ENCODE results near the gene CCDC71L.
"Not testable (repeated sequence)": the region's sequence is repeated elsewhere in the genome, so short reads cannot be mapped to it uniquely, and the experiment has no call there.

The CCDC71L gene

DNA sequence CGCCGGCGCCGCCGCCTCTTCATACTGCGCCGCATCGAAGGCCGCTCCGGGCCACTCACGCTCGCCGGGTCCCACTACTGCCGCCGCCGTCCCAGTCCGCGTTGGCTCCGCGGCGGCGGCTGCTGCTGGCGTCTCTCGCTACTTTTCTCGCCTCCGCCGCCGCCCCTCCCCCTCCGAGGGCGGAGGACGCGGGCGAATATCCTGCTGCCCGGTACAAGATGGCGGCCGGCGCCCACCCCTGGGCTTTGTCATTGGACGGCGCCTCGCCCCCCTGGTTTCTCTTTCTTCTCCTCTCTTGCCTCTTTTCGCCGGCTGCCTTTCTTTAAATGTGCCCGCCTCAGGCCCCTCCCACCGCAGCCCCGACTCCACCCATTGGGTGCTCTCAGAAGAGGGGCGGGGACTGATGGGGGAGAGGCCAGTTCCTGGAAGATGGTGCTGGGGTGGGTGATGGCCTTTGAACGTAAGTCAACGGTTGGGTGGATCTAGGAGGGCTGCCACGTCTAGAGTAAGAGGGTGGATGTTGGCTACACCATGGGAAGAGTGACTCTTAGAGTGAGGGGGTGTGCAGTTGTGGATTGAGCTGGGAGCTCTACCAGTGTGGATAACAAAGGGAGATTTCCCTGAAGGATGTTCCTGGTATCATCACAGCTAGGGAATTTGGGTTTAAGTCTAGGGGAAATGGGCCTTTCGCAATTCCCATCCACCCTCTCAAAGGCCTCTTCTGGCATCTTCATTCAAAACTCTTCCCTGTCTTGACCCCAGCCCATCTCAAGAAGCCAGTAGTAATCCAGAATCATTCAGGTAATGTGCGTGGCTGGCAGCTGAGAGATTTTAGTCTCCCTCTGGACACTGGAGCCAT is at the start of gene CCDC71L:
CCDC71L (minus strand) TSS at position 297 of the 859 bp plus-strand sequence; CDS start at position 35, 262 bp downstream.
- peak; percentile 94 for DNase-seq

DNA sequence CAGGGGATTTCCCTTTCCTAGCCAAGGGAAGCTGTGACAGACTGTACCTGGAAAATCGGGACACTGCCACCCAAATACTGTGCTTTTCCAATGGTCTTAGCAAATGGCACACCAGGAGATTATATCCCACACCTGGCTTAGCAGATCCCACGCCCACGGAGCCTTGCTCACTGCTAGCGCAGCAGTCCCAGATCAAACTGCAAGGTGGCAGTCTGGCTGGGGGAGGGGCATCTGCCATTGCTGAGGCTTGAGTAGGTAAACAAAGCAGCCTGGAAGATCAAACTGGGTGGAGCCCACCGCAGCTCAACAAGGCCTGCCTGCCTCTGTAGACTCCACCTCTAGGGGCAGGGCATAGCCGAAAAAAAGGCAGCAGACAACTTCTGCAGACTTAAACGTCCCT is 48.6 kb upstream of the CCDC71L start:
- DNase-seq: not testable (repeated sequence)

DNA sequence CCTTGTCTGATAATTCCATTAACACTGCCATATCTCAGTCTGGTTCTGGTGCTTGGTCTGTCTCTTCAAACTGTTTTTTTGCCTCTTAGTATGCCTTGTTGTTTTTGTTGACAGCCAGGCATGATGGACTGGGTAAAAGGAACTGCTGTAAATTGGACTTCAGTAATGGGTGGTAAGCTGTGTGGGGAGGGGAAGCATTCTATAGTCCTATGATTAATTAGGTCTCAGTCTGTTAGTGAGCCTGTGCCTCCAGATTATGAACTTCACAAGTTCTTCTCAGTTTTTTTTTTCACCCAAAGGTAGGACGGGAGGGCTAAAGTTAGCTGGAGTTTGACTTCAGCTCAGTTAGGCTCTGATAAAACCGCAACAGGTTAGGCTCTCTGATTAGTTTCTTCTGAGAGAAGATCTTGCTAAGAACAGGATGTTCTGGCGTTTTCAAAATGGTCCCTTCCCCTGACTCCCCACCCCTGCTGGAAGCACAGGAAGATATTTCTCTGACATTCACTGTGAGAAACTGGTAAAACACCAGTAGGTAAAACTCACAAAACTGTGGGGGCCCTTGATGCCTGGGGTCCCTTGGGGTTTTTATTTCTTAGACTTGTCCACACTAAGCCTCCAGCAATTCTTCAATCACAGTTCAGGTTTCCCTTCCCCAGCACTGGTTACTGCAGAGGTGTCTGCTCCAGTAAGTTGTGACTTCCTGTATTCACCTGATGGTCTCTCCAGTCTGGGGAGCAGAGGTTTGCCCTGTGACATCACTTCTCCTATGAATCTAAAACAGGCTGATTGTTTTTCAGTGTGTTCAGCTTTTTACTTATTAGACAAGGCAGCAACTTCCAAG is 43.3 kb upstream of the CCDC71L start:
- no peak for DNase-seq

DNA sequence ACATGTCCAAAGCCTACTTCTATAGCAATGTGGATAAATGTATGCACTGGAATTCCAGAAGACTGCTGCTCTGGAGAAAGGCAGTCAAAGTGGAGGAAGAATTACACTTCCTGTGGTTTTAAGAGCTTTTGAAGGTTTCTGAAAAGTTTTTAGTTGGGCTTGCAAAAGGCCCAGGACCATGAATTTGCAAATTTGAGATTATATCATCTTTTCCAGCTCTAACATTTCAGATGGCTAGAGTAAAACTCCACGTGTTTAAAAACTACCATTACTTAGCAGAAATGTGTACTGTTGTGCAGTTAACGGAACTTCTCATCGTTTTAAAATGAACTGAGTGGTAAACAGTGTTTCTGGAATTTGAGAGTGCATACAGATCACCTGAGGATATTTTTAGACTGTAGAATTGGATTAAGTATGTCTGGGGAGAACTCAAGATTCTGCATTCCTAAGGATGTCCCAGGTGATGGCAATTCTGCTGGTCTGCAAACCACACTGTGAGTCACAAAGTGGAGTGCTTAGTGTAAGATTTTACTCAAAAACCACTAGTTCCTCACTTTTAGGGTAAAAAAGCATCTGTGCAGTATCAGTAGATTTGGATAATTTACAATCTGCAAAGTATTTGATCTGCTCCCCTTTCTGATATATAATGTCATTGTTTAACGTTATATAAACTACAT is 32.9 kb upstream of the CCDC71L start:
- DNase-seq: no peak

DNA sequence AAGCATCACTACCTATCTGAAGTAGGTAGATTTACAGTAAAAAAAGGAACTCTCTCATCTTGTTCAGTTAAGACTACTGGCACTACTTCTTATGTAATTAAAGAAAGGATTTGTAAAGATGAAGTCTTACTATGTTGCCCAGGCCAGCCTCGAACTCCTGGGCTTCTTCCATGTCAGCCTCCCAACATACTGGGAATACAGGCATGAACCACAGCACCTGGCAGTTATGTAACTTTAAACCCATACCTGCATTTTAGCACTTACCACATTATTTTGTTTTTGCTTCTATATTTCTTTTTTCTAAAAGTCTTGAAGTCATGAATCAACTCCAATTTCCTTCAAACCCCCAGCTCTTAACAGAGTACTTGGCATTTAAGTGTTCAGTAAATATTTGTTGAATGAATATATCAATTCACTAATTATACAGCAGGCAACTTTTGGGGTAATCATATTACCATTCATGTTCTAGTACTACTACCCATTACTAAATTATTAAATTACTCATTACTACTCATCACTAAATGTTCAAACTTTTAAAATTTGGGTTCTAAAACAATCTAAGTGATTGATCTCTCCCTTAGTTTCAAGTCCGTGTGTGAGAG is 31.6 kb upstream of the CCDC71L start:
- DNase-seq: no peak

DNA sequence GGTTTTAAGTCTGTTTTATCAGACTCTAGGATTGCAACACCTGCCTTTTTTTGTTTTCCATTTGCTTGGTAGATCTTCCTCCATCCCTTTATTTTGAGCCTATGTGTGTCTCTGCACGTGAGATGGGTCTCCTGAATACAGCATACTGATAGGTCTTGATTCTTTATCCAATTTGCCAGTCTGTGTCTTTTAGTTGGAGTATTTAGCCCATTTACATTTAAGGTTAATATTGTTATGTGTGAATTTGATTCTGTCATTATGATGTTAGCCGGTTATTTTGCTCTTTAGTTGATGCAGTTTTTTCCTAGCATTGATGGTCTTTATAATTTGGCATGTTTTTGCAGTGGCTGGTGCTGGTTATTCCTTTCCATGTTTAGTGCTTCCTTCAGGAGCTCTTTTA is 27.2 kb upstream of the CCDC71L start:
- DNase-seq: not testable (repeated sequence)

DNA sequence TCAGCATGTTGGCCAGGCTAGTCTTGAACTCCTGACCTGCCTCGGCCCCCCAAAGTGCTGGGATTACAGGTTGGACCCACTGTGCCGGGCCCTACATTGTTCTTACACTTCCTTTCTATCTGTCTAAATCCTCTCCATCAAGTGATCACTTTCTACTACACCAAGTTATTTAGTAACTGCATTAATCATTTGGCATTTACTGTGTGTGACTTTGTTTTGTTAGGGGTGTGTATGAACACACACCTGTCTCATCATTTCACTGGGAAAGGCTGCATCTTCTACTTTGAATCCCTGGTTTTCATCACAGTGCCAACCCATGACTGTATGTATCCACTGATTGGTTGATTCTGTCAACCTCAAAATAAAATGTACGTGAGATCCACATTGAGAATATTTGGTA is 23.0 kb upstream of the CCDC71L start:
- no peak for DNase-seq

DNA sequence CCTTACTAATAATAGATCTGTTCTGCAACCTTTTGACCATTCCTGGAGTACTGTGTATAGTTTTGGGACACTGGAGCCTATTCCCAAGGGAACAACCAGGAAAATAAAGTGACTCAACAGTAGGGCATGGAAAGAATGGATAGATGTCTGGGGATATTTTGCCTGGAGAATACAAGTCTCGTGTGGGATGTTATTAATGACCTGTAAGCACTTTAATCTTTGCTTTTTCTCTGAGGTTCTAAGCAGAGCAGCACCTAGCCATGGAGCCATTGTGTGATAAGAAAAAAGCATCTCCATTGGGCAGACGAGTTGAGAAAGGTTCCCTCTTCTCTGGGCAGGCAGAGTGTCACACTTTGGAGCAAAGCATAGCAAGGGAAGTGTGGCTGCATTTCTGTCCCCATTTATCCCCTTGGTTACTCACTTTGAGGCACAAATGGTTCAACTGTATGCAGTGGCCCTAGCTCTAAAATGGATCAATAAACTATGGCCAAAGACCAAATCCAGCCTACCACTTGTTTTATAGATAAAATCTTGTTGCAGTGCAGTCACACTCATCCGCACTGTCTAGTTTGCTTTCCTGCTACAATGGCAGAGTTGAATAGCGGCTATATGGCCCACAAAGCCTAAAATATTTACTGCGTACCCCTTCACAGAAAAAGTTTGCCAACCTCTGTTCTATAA is 21.0 kb upstream of the CCDC71L start:
- DNase-seq: no peak

DNA sequence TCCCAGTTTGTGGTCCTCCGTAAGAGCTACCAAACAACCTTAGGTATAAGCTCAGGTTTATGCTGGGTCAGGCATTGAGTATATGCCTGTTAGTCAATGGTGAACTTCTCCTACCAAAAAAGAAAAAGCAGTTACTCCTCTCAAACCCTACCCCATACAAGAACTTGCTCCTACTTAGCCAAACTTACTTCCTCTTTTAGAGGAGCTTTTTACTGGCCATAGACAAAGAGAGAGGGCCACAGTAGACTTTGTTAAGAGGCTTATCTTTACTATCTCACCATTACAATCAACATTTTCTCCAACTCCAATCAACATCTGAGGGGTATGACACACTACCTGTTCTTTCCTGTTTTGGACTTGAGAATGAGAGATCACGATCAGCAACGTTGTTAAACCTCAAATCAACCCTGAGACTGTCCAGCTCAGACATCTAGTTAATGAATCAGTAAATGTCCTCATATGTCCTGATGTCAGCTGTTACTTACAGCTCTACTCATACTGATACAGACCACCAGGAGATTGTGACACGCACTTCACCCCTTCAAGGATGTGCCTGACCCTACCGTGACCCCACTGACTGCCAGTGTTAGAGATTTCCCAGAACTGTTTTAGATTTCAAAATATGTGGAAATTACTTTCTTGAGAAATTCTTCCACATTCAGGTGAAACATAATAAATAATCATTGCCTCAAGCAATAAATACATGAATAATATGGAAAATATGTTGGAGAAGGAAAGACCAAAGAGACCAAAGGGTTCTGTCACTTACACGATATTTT is 18.4 kb upstream of the CCDC71L start:
- DNase-seq: no peak

DNA sequence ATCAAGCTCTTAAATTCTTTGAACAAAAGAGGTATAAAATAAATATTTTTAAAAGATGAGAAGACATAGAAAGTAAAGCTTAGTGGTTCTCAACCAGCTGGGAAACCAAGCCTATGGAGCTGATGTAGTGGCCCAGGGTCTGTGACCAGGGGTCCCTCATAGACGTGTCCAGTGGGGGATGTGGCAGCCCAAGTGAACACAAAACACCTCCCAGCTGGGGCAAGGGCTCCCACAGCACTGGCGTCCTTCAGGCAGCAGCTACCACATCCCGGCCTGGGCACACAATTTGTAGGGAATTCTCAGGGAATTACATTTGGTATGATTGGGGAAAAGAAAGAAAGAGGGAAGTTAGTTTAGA is 17.8 kb upstream of the CCDC71L start:
- DNase-seq: no peak

DNA sequence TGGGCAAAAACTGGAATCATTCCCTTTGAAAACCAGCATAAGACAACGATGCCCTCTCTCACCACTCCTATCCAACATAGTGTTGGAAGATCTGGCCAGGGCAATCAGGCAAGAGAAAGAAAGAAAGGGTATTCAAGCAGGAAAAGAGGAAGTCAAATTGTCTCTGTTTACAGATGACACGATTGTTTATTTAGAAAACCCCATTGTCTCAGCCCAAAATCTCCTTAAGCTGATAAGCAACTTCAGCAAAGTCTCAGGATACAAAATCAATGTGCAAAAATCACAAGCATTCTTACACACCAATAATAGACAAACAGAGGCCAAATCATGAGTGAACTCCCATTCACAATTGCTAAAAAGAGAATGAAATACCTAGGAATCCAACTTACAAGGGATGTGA is 15.5 kb upstream of the CCDC71L start:
- DNase-seq: not testable (repeated sequence)

DNA sequence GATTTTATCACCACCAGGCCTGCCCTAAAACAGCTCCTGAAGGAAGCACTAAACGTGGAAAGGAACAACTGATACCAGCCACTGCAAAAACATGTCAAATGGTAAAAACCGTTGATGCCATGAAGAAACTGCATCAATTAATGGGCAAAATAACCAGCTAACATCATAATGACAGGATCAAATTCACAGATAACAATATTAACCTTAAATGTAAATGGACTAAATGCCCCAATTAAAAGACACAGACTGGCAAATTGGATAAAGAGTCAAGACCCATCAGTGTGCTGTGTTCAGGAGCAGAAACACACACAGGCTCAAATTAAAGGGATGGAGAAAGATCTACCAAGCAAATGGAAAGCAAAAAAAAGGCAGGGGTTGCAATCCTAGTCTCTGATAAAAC is 12.7 kb upstream of the CCDC71L start:
- DNase-seq: not testable (repeated sequence)

DNA sequence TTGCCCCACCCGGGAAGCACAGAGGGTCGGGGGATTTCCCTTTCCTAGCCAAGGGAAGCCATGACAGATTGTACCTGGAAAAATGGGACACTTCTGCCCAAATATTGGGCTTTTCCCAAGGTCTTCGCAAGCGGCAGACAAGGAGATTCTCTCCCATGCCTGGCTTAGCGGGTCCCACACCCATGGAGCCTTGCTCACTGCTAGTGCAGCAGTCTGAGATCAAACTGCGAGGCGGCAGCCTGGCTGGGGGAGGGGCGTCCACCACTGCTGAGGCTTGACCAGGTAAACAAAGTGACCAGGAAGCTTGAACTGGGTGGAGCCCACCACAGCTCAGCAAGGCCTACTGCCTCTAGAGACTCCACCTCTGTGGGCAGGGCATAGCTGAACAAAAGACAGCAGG is 11.0 kb upstream of the CCDC71L start:
- DNase-seq: not testable (repeated sequence)

DNA sequence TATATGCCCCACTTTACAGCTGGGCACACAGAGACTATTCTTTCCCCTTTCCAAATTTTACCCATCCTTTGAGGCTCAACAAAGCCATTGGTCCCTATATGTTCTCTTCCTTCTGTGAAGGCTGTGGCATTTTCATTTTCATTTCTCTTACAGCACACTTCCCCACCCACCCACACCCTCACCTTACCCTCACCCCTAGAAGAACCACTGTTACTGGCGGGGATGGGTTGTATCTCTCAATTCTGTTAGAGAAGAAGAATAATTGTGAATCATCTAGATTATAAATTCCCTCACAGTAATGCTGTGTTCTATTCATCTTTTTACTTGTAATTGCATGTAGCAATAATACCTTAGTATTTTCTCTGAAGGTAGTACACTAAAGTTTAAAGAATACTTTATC is 10.2 kb upstream of the CCDC71L start:
- DNase-seq: no peak

DNA sequence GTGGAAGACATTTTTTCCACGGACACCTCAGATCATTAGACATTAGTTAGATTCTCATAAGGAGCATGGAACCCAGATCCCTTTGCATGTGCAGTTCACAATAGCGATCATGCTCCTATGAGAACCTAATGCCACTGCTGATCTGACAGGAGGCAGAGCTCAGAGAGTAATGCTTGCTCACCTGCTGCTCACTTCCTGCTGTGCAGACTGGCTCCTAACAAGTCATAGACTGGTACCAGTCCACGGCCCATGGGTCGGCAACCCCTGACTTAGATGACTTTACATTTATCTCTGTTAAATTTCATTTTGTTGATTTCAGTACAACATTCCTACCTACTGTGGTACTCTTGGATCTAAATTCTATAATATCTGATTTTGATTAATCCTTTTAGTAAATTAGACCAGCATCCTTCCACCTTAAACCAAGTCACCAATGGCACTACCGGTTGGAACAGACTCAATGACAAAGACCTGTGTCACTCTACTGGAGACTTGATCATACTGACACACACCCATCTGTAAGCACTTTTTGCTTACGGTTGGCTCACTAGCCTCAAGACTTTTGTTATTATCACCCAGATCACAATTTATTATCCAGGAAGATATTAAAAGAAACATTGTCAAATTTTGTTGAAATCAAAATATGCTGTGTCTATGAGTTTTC is 8.0 kb upstream of the CCDC71L start:
- no peak for DNase-seq

DNA sequence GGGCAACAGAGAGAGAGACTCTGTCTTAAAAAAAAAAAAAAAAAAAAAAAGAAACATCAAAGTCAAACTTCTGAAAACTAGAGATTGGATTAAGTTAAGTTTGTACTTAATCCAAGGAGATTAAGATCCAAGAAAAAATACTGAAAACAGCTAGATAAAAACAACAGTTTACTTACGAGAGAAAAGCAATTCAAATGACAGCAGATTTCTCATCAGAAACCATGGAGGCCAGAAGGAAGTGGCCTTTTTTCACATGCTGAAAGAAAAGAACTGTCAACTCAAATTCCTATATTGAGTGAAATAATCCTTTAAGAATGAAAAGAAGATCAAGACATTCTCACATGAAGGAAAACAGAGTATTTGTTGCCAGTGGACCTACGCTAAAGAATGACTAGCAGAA is 5.4 kb upstream of the CCDC71L start:
- no peak for DNase-seq

DNA sequence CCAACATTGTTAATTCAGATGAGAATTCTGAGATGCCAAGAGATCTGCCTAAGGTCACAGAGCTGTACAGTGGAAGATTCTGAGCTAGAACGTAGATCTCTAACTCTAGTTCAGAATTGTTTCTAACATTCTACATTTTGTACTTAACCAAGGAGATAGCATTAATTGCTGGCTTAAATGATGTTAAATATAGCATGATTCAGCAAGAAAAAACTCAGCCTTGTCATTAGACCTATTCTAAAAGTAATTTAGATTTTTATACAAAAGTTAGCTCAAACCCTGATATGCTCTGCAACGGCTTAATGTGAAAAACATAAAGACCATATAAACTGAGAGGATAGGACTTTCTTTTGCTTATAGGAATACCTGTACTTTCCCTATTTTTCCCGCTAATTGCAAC is 3.4 kb upstream of the CCDC71L start:
- no peak for DNase-seq

DNA sequence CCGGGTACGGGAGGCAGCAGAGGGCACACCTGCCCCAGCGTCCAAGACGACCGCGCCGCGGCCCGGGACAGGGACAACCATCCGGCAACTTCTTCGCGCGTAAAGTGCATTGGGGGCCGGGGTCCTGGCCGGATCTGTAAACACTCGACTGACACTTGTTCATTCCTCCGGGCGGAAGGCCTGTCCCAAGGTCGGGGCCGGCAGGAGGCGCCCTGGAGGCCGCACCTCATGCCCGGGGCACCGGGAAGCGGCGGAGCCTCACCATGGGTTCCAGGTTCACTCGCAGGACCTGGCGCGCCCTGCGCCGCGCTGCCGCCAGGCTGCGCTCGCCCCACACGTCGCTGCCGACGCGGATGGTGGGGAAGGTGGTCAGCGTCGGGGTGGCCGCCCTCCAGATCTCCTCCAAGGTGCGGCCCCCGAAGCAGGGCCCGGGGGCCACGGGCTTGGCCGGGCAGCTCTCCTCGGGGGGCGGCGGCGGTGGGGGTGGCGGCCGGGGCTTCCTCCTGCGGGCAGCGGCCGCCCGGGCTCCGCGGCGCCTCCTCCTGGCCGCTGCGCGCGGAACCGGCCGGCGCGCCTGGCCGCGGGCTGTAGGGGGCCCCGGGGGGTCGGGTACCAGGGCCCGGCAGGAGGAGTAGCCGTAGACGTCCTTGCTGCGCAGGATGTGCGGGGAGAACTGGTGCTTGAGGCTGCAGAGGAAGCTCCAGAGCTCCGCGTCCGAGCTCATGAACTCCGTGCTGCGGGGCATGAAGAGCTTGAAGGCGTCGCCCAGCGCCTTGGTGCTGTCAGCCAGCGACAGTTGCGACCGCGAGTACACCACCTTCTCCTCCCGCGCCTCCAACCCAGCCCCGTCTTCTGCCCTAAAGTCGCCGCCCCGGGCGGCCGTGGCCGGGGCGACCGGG is 746 bp downstream of the CCDC71L start:
- peak; percentile 74 for DNase-seq

DNA sequence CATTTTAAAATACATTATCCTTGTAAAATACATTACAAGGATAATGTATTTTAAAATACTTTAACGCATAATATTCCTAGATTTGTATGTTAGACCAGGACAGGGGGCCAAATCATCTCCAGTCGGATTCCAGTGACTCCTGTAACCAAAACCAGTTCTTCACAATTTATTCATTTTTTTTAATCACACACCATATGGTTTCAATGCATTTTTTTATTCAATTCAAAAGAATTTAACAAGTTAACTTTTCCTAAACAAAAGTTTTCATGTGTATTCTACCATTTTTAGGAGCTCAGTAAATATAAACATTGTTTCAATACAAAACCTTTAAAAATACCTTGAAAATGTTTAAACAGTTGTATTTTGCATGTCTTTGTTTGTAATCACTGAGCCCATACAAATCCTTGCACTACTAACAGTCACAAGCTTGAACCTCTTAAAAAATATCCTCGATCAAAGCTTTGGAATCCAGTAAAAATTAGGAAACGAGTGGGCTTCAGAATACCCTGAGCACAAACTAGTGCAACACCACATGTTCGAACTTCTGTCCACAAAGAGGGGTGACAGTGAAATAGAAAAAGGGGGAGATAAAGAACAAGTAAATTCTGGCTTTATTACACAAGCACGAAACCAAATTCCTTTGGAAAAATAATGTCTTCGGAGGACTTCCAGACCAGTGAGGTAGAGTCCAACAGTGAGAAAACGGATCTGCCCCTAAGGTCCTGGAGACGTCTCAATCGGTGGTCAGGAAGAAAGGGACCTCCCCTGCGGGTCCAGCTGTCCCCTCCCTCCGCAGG is 1.6 kb downstream of the CCDC71L start:
- no peak for DNase-seq

All from right hindlimb (tissue), 1 donor.